GM23248 (cell line): ENCODE measurements around the gene TCF15. TPM values are rescaled to one million over a fixed set of nuclear protein-coding genes. Genes with fewer than 3 reads are reported as not detected.

Source experiments
- DNase-seq: peaks from one replicate; pipeline ENCODE4 v3.0.0-alpha.2; 2015
- H2AFZ ChIP-seq: fragments of 200-600 bp; sonication (generic); 2 replicates; pipeline ENCODE4 v1.6.1; 2016; ENCODE audit warnings: antibody characterized with exemption
- H3F3A ChIP-seq: fragments of 200-600 bp; sonication (generic); 2 replicates; pipeline ENCODE4 v1.6.1; 2016; ENCODE audit warnings: mild to moderate bottlenecking, antibody characterized with exemption, mixed run types; ENCODE audit not compliant: insufficient read depth
- H3K27ac ChIP-seq: fragments of 200-600 bp; sonication (generic); 2 replicates; pipeline ENCODE4 v1.5.1; 2016; ENCODE audit warnings: mild to moderate bottlenecking
- H3K27me3 ChIP-seq: fragments of 200-600 bp; sonication (generic); replicated peaks from 2 replicates; pipeline ENCODE4 v1.6.1; 2016; ENCODE audit warnings: mild to moderate bottlenecking; ENCODE audit not compliant: insufficient read depth
- H3K36me3 ChIP-seq: fragments of 200-600 bp; sonication (generic); 2 replicates; pipeline ENCODE4 v1.6.1; 2016; ENCODE audit warnings: low read depth, mild to moderate bottlenecking
- H3K4me1 ChIP-seq: fragments of 200-600 bp; sonication (generic); 2 replicates; pipeline ENCODE4 v1.6.1; 2016; ENCODE audit warnings: mild to moderate bottlenecking; ENCODE audit not compliant: insufficient read depth
- H3K4me2 ChIP-seq: fragments of 200-600 bp; sonication (generic); one replicate; pipeline ENCODE4 v1.6.1; 2016; ENCODE audit warnings: mild to moderate bottlenecking; ENCODE audit not compliant: unreplicated experiment
- H3K4me3 ChIP-seq: fragments of 200-600 bp; sonication (generic); 2 replicates; pipeline ENCODE4 v1.5.1; 2016; ENCODE audit warnings: mild to moderate bottlenecking
- H3K79me2 ChIP-seq: fragments of 200-600 bp; sonication (generic); 2 replicates; pipeline ENCODE4 v1.6.1; 2016; ENCODE audit warnings: mild to moderate bottlenecking; ENCODE audit not compliant: insufficient read depth
- H3K9ac ChIP-seq: fragments of 200-600 bp; sonication (generic); 2 replicates; pipeline ENCODE4 v1.6.1; 2016; ENCODE audit warnings: mild to moderate bottlenecking
- H3K9me2 ChIP-seq: fragments of 200-600 bp; sonication (generic); 2 replicates; pipeline ENCODE4 v1.6.1; 2016; ENCODE audit warnings: mixed run types, mild to moderate bottlenecking, moderate library complexity; ENCODE audit not compliant: insufficient read depth
- H3K9me3 ChIP-seq: fragments of 200-600 bp; sonication (generic); one replicate; pipeline ENCODE4 v1.6.1; 2017; ENCODE audit warnings: low read depth
- H4K20me1 ChIP-seq: fragments of 200-600 bp; sonication (generic); 2 replicates; pipeline ENCODE4 v1.6.0; 2016; ENCODE audit not compliant: insufficient read depth
- EZH2 ChIP-seq: fragments of 200-600 bp; sonication (generic); IDR thresholded peaks from 2 replicates; pipeline ENCODE4 v1.6.1; 2018; ENCODE audit warnings: antibody characterized with exemption, mild to moderate bottlenecking; ENCODE audit not compliant: insufficient read depth, poor library complexity, severe bottlenecking
- EZH2phosphoT487 ChIP-seq: fragments of 200-600 bp; sonication (generic); IDR thresholded peaks from 2 replicates; pipeline ENCODE4 v1.6.1; 2018; ENCODE audit warnings: antibody characterized with exemption, moderate library complexity, mild to moderate bottlenecking, low read depth; ENCODE audit not compliant: insufficient read depth
- WGBS, 2 experiments: methylation state at CpG; one replicate each; pipeline ENCODE4 v1.1.6; 2015 to 2017; ENCODE audit warnings: low lambda C conversion rate in 2 of 2, low coverage in 1 of 2; ENCODE audit errors: missing lambda C conversion rate in 2 of 2; 5-methylcytosine and 5-hydroxymethylcytosine counted together
- in situ Hi-C: fragments of 300-500 bp; cut with MboI; formaldehyde crosslinking; loops from 2 replicates; pipeline ENCODE4 v1.15.0; 2020
- polyA plus RNA-seq: library from polyadenylated mRNA; unstranded; fragments of >200 nt; fragmentation: Nextera tagmentation; extraction: Ambion mirVana; gene quantifications from 2 replicates; pipeline ENCODE4 v1.2.1, GENCODE V29; 2016
- total RNA-seq: library from RNA; depleted of rRNA; stranded (reverse); fragments of >200 nt; shearing (Covaris generic); gene quantifications from 2 replicates; pipeline ENCODE4 v1.2.3, GENCODE V29; 2014

The TCF15 gene
- total and polyA plus RNA-seq, 2 experiments from 2014 or later, result not detected

- Histone ChIP-seq H3F3A (no peaks in the 10 kb centered on the region), H3K4me3 (no peak overlapping the region), H3K9me2 (no peaks in the 10 kb centered on the region), H3K36me3 (no peaks in the 10 kb centered on the region), H3K27me3 (peaks cover 35% of the 10 kb centered on the region), H3K27ac (no peak overlapping the region), H3K4me1 (peaks cover 7% of the 10 kb centered on the region; the same call in 1 of the 2 replicates), H3K9me3 (no peaks in the 10 kb centered on the region), H3K9ac (no peak overlapping the region), H4K20me1 (no peaks in the 10 kb centered on the region), H2AFZ (no peak overlapping the region), H3K79me2 (no peaks in the 10 kb centered on the region), H3K4me2 (no peak overlapping the region)
- TF ChIP-seq EZH2 (no peak), EZH2phosphoT487 (no peak)
- in situ Hi-C loops, result no loop called here
- no peak for DNase-seq
- WGBS, 2 experiments, result 86 to 87% methylated on average over 4 of the region's 4 CpGs
Observed at GRCh38 chr20:625360-625932, 15.3 kb upstream of the TCF15 start.

DNA sequence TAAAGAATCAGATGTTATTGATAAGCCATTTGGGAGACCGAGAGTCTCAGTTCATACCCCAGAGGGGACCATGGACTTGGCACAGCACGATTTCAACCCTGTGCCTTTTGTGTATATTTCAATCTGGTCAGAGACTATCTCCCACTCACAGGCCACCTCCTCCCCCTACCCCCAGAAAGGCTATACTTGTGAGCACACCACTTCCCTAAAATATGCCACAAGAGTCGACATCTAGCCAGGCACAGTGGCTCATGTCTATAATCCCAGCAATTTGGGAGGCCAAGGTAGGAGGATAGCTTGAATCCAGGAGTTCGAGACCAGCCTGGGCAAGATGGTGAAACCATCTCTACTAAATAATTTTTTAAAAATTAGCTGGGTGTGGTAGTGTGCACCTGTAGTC is 13.6 kb upstream of the TCF15 start:
- Histone ChIP-seq H3K4me1 (peaks cover 7% of the 10 kb centered on the region; the same call in 1 of the 2 replicates), H3F3A (no peaks in the 10 kb centered on the region), H3K4me3 (no peak overlapping the region), H3K27me3 (peaks cover 31% of the 10 kb centered on the region), H3K4me2 (no peak overlapping the region), H4K20me1 (no peaks in the 10 kb centered on the region), H3K9me3 (no peaks in the 10 kb centered on the region), H3K79me2 (no peaks in the 10 kb centered on the region), H3K27ac (no peak overlapping the region), H3K9ac (no peak overlapping the region), H3K36me3 (no peaks in the 10 kb centered on the region), H2AFZ (no peak overlapping the region), H3K9me2 (no peaks in the 10 kb centered on the region)
- in situ Hi-C loops, result no loop called here
- DNase-seq, result no peak
- WGBS, 2 experiments, result 33 to 37% methylated on average over 4 of the region's 4 CpGs
- TF ChIP-seq EZH2phosphoT487, result no peak
- TF ChIP-seq EZH2, result no peak

DNA sequence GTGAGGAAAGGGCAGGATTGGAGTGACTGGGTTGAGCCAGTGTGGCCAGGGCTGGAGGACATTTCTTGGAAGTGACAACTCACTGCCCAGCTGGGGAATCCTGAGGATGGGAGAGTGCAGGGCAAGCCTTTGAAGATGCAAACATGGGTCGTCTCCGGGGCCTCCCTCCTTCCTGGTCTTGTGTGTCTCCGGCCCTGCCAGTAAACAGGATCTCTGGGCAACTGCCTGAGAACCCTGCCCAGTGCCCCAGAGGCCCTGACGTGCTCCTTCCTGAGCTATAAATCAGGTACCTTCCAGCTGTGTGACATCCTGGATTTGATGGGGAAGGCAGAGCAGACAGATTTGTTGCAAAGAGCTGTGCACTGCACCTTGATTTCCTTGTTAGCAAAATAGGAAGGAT is 12.9 kb upstream of the TCF15 start:
- Histone ChIP-seq H3K4me3 (no peak overlapping the region), H3K79me2 (no peaks in the 10 kb centered on the region), H3K4me1 (peaks cover 7% of the 10 kb centered on the region; the same call in 1 of the 2 replicates), H4K20me1 (no peaks in the 10 kb centered on the region), H3F3A (no peaks in the 10 kb centered on the region), H3K27ac (no peak overlapping the region), H3K9me3 (no peaks in the 10 kb centered on the region), H2AFZ (no peak overlapping the region), H3K36me3 (no peaks in the 10 kb centered on the region), H3K9ac (no peak overlapping the region), H3K9me2 (no peaks in the 10 kb centered on the region), H3K27me3 (peaks cover 31% of the 10 kb centered on the region), H3K4me2 (no peak overlapping the region)
- TF ChIP-seq EZH2phosphoT487 (no peak), EZH2 (no peak)
- in situ Hi-C loops, result no loop called here
- 3% methylated on average over 4 of the region's 4 CpGs for WGBS, 2 experiments
- DNase-seq, result no peak

DNA sequence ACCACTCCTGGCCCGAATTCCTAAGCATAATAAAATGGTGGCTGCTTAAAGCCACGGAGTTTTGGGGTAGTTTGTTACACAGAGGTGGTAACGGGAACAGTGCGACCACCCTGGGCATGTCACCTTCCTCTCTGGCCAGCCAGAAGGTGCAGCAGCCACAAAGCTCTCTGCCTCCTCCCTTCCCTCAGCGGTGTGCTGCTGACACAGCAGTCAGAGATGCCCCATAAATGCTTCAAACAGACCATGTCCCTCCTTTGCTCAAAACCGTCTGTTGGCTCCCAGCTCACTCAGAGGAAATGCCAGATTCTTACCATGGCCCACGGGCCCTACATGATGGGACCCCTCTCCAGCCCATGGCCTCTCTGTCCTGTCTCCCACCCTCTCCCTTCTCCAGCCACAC is 12.1 kb upstream of the TCF15 start:
- Histone ChIP-seq H3F3A (no peaks in the 10 kb centered on the region), H3K9me3 (no peaks in the 10 kb centered on the region), H3K9me2 (no peaks in the 10 kb centered on the region), H3K36me3 (no peaks in the 10 kb centered on the region), H3K27ac (no peak overlapping the region), H2AFZ (no peak overlapping the region), H3K4me2 (no peak overlapping the region), H3K27me3 (peaks cover 35% of the 10 kb centered on the region), H3K4me1 (peaks cover 7% of the 10 kb centered on the region; the same call in 1 of the 2 replicates), H3K79me2 (no peaks in the 10 kb centered on the region), H3K4me3 (no peak overlapping the region), H4K20me1 (no peaks in the 10 kb centered on the region), H3K9ac (no peak overlapping the region)
- WGBS, 2 experiments, result 35 to 36% methylated on average over 7 of the region's 7 CpGs
- TF ChIP-seq EZH2phosphoT487 (no peak), EZH2 (no peak)
- in situ Hi-C loops, result no loop called here
- DNase-seq, result no peak
